DOHH2 (cell line): ENCODE measurements around the gene SIGLEC5.

Experiments
- EZH2phosphoT487 ChIP-seq: fragments of 200-600 bp; sonication (generic); IDR thresholded peaks from 2 replicates; pipeline ENCODE4 v1.6.1; 2017; ENCODE audit warnings: borderline replicate concordance, mild to moderate bottlenecking, antibody characterized with exemption, low read length, moderate library complexity, mixed read lengths
- TF ChIP-seq, protein P1 (sequence below): fragments of 200-600 bp; sonication (generic); IDR thresholded peaks from one replicate; pipeline ENCODE4 v1.5.1; 2014; ENCODE audit warnings: antibody characterized with exemption, mild to moderate bottlenecking, low read depth, low read length; ENCODE audit not compliant: poor library complexity, severe bottlenecking

DNA sequence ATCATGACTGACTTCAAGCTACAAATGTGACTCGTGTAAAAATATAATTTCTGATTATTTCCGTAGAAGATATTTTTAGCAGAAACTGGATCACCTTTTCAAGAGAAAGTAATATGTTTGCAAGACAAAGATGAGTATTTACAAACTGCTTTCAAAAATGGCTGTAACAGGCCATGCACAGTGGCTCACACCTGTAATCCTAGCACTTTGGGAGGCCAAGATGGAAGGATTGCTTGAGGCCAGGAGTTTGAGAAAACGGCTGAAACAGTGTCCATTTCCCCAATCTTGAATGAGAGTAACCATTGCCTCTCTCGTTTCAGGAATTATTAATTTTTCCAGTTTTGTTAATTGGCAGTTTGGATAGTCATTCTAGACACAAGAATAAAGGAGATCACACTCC is 62.6 kb downstream of the SIGLEC5 start:
- TF ChIP-seq, protein P1, sequence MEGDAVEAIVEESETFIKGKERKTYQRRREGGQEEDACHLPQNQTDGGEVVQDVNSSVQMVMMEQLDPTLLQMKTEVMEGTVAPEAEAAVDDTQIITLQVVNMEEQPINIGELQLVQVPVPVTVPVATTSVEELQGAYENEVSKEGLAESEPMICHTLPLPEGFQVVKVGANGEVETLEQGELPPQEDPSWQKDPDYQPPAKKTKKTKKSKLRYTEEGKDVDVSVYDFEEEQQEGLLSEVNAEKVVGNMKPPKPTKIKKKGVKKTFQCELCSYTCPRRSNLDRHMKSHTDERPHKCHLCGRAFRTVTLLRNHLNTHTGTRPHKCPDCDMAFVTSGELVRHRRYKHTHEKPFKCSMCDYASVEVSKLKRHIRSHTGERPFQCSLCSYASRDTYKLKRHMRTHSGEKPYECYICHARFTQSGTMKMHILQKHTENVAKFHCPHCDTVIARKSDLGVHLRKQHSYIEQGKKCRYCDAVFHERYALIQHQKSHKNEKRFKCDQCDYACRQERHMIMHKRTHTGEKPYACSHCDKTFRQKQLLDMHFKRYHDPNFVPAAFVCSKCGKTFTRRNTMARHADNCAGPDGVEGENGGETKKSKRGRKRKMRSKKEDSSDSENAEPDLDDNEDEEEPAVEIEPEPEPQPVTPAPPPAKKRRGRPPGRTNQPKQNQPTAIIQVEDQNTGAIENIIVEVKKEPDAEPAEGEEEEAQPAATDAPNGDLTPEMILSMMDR: no peak
- TF ChIP-seq EZH2phosphoT487: no peak
